GM12873 (cell line): ENCODE results near the gene HNRNPA0.

Experiments used
- TF ChIP-seq, protein P1 (sequence below): IDR thresholded peaks from 2 replicates; pipeline ENCODE4 v1.5.1; 2012; ENCODE audit warnings: low read depth, mild to moderate bottlenecking, moderate library complexity, low read length, control low read depth; ENCODE audit not compliant: insufficient read depth; ENCODE audit errors: missing control alignments

HNRNPA0 gene

DNA sequence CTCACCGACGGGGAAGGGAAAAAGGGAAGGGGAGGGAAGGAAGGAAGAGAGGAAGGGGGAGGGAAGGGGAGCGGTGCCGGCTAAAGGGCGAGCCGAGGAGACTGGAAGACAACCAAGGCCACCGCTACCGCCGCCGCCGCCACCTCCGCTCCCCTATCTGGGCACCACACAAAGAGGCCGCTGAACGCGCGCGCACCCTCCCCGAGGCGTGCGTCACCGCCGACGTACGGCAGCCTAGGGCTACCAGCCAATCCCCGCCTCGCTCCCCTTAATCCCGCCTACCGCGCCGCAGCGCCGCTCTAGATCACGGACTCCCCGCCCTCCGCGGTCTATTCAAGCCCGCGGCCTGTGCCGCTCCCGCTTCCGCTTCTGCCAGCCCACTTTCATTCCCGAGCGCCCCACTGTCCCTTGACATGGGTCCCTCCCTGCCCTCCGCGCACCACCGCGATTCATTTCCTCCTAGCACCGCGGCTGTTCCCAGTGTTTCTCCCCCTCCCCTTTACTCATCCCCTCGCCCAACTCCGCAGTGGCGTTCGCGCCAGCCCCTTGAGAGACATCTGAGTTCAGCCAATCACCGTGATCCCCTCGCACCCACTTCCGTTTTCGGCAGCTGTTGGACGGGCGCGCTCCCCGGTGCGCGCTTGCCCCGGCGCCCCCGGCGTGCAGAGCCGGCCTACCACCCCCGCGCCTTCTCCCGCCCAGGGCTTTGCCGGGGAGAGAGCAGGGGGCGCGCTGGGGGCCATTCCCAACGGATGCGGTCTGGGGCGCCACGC lies at the start of gene HNRNPA0:
HNRNPA0 (minus strand) TSS at position 176 of the 773 bp plus-strand sequence. CDS start 297 bp downstream, outside the sequence.
- TF ChIP-seq, protein P1, sequence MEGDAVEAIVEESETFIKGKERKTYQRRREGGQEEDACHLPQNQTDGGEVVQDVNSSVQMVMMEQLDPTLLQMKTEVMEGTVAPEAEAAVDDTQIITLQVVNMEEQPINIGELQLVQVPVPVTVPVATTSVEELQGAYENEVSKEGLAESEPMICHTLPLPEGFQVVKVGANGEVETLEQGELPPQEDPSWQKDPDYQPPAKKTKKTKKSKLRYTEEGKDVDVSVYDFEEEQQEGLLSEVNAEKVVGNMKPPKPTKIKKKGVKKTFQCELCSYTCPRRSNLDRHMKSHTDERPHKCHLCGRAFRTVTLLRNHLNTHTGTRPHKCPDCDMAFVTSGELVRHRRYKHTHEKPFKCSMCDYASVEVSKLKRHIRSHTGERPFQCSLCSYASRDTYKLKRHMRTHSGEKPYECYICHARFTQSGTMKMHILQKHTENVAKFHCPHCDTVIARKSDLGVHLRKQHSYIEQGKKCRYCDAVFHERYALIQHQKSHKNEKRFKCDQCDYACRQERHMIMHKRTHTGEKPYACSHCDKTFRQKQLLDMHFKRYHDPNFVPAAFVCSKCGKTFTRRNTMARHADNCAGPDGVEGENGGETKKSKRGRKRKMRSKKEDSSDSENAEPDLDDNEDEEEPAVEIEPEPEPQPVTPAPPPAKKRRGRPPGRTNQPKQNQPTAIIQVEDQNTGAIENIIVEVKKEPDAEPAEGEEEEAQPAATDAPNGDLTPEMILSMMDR = no peak

DNA sequence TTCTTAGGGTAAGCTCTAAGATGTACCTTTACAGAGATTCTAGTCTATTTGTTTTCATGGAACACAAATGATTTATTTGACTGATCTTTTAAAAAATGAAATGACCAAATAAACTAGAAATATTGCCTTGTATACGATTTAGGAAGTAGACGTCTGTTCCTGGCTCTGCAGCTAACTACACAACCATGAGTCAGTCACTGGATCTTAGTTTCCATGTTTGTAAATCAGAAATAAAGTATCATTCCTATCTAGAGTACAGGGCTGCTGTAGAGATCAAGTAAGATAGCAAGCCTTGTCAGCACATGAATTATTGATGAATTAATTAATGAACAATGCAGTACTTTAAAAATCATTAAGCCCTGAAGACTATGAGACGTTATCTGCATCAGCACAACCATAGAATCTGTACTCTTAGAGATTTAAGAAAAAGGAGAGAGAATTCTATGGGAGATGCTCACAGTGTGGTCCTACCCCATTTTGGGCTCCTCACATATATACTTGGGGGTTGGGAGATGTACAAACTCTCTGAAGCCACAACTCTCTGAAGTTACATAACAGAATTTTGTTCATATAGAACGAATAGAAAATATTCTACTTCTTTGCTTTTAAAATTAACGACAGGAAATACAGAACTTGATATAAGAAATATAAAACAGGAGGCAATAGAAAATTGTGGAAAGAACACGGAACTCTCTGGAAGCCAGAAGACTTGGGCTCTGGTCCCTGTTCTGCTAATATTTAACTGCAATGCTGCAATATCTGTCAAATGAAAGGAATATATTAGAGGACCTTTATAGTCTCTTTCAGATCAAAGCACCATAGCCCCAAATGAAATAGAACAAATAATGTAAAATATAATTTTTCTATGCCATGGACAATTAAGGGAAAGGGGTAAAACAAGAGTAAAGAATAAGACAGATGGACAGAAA lies 48.4 kb upstream of the HNRNPA0 start:
- TF ChIP-seq, protein P1 = no peak

DNA sequence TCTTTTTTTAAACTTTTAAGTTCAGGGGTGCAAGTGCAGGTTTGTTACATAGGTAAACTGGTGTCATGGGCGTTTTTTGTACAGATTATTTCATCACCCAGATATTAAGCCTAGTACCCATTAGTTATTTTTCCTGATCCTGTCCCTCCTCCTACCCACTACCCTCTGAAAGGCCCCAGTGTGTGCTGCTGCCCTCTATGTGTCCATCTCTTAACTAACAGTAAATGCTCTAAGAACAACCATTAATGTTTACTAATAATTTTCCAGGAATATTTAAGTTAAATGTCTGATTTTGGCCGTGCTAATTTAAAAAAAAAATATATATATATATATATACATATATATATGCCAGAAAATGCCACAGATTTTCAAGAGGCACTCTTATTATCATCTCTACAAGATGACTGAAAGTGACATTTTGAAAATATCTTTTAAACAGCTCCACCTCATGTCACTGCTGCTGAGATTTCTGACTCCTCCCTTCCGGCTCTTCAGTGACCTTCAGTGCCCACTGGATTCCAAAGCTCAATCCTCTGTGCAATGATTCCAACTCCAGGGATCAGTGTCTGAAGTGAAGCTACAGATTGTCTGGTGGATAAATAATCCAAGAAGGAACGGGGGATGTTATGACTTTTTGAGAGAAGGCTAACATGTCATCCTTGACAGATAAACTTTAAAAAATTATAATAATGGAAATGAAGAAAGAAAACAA lies 46.7 kb upstream of the HNRNPA0 start:
- TF ChIP-seq, protein P1 = no peak

DNA sequence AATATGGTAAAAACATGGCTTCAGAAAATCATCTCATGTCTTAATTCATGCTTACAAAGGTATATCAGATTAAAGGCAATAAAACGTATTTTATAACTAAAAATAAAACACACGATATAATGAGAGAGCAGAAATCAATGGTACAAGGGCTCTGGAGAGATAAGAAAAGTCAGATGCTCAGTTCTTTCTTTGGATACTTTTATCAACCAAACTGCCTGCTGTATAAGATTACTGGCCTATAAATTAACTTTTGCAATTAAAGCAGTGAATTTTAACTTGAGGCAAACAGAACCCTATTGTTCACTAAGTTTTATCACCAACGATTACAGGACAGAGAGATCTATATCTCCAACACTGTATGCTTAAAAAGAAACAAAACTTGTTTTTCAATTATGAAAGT lies 42.1 kb upstream of the HNRNPA0 start:
- TF ChIP-seq, protein P1 = no peak

DNA sequence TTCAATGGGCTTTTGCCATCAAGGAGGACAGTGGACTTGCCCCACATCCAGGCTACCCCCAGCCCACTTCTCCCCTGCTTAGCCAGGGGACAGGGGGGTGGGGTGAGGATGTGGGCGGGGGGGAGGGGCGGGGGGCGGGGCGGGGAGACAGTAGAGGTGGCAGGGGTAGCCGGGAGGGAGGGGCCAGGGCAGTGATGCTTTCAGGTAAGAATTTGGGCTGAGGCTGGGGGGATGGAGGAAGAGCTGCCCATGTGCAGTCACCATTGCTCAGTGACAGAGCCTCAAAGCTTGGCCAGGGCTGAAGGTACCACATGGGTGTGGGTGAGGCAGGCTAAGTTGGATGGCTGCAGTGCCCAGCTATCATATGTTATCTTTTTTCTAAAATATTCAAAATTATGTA lies 40.7 kb upstream of the HNRNPA0 start:
- TF ChIP-seq, protein P1 = no peak

DNA sequence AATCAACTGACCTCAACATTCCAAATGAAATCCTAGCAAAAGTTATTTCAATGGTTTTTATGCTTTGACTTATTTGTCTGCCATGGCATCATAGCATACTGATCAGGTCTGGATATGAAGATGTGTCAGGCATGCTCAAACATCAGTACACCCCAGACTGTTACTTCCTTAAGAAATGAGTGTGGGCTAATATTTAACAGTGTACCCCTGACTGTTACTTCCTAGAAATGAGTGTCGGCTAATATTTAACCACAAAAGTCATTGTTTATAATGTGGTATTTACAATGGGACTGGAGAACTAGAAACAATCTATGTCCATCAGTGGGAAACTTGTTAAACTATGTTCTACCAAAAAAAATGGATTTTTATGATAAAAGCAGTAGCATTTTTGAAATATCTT lies 38.1 kb upstream of the HNRNPA0 start:
- TF ChIP-seq, protein P1 = no peak
